ENCODE results near the gene DGKZ.

- TF ChIP-seq, protein P1, sequence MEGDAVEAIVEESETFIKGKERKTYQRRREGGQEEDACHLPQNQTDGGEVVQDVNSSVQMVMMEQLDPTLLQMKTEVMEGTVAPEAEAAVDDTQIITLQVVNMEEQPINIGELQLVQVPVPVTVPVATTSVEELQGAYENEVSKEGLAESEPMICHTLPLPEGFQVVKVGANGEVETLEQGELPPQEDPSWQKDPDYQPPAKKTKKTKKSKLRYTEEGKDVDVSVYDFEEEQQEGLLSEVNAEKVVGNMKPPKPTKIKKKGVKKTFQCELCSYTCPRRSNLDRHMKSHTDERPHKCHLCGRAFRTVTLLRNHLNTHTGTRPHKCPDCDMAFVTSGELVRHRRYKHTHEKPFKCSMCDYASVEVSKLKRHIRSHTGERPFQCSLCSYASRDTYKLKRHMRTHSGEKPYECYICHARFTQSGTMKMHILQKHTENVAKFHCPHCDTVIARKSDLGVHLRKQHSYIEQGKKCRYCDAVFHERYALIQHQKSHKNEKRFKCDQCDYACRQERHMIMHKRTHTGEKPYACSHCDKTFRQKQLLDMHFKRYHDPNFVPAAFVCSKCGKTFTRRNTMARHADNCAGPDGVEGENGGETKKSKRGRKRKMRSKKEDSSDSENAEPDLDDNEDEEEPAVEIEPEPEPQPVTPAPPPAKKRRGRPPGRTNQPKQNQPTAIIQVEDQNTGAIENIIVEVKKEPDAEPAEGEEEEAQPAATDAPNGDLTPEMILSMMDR (conservative IDR thresholded peaks at IDR 0.05) = peak; percentile 95
- TF ChIP-seq ZFX (IDR thresholded peaks at IDR 0.05) = no peak
These were observed 22.3 kb downstream of the DGKZ start for GRCh38 chr11:46369458-46370152.
